Left lung (tissue), 10 donors: ENCODE measurements around the gene MEA1. TPM values are rescaled to one million over a fixed set of nuclear protein-coding genes. Genes with fewer than 3 reads are reported as not detected.

Source experiments
- ATAC-seq: fragments of 200-7000 bp; cut with Tn5 transposase; one replicate; pipeline ENCODE4 v1.9.1; 2020; ENCODE audit warnings: moderate library complexity
- DNase-seq, 4 donors: peaks; one replicate each; pipeline ENCODE4 v3.0.0-alpha.2; 2013 to 2020
- H3K27ac ChIP-seq, 2 donors: fragments of 200-600 bp; sonication (generic) in 1 of 2; one replicate each; pipeline versions ENCODE4 v1.5.0 to v1.8.0; 2020 to 2021
- H3K27me3 ChIP-seq, 2 donors: fragments of 200-600 bp; sonication (generic) in 1 of 2; one replicate each; pipeline versions ENCODE4 v1.5.0 to v1.8.0; 2020 to 2021
- H3K36me3 ChIP-seq, 2 donors: fragments of 200-600 bp; sonication (generic) in 1 of 2; one replicate each; pipeline versions ENCODE4 v1.5.0 to v1.8.0; 2020 to 2021
- H3K4me1 ChIP-seq, 2 donors: fragments of 200-600 bp; one replicate each; pipeline ENCODE4 v1.8.0; 2021
- H3K4me3 ChIP-seq, 2 donors: fragments of 200-600 bp; sonication (generic) in 1 of 2; one replicate each; pipeline versions ENCODE4 v1.5.0 to v1.8.0; 2020 to 2021; ENCODE audit warnings: mild to moderate bottlenecking in 1 of 2
- H3K9me3 ChIP-seq, 2 donors: fragments of 200-600 bp; sonication (generic) in 1 of 2; one replicate each; pipeline versions ENCODE4 v1.5.0 to v1.8.0; 2020 to 2021
- CTCF ChIP-seq, 2 donors: fragments of 200-600 bp; sonication (generic) in 1 of 2; IDR thresholded peaks; one replicate each; pipeline versions ENCODE4 v1.5.0 to v1.8.0; 2021; ENCODE audit warnings: antibody characterized with exemption in 2 of 2
- intact Hi-C, 2 donors: fragments of 100-400 bp; cut with DNase I; formaldehyde crosslinking; loops; one replicate each; pipeline versions ENCODE4 v1.11.2 to v1.14.2; 2022
- polyA plus RNA-seq, 6 donors: library from polyadenylated mRNA; unstranded; fragments of 120-200 nt; gene quantifications; one replicate each; pipeline ENCODE4 v1.2.1, GENCODE V29; 2013; ENCODE audit not compliant: insufficient read length in 6 of 6
- total RNA-seq, 2 donors: library from RNA; stranded (reverse); fragmentation: NEBNext Ultra II Directional; extraction: Animal tissue kit (Norgen Biotek cat#: 25700); gene quantifications; one replicate each; pipeline ENCODE4 v1.2.1, GENCODE V29; 2021
- donor health status: DM: no; HTN: yes; CAD: no.
- donor health status: DM: no; HTN: no; CAD: no.

MEA1 gene
- total and polyA plus RNA-seq, 8 donors: 42.7 to 82.6 (median 76.4) TPM

GRCh38 chr6:43055966-43056365 lies 42.2 kb upstream of the MEA1 start:
- H3K27me3 ChIP-seq: no peaks in the 10 kb centered on the region
- H3K36me3 ChIP-seq: peaks cover 0 to 35% of the 10 kb centered on the region in 2 donors
- no peak overlapping the region for H3K4me3 ChIP-seq
- no peaks in the 10 kb centered on the region for H3K9me3 ChIP-seq
- no peak overlapping the region for H3K27ac ChIP-seq
- no peak for TF ChIP-seq CTCF (IDR thresholded peaks at IDR 0.05)
- no peak for DNase-seq
- ATAC-seq: no peak
- peaks cover 23 to 52% of the 10 kb centered on the region in 2 donors for H3K4me1 ChIP-seq
- intact Hi-C loops: no loop called here

GRCh38 chr6:43054206-43054943 lies 40.6 kb upstream of the MEA1 start:
- Histone ChIP-seq H3K9me3 (no peaks in the 10 kb centered on the region), H3K36me3 (peaks cover 0 to 47% of the 10 kb centered on the region in 2 donors), H3K27me3 (no peaks in the 10 kb centered on the region), H3K4me1 (peaks cover 18 to 39% of the 10 kb centered on the region in 2 donors), H3K27ac (peak overlapping the region; percentile 90 to 95), H3K4me3 (peak overlapping the region; percentile 75 to 89)
- no peak for DNase-seq
- no peak for TF ChIP-seq CTCF (IDR thresholded peaks at IDR 0.05)
- no peak for ATAC-seq
- intact Hi-C loops: no loop called here

- Histone ChIP-seq H3K9me3 (no peaks in the 10 kb centered on the region), H3K27me3 (no peaks in the 10 kb centered on the region), H3K36me3 (peaks cover 0 to 54% of the 10 kb centered on the region in 2 donors), H3K4me1 (peaks cover 16 to 36% of the 10 kb centered on the region in 2 donors), H3K27ac (peak within 1 kb of the TSS; percentile 90 to 95), H3K4me3 (peak within 1 kb of the TSS; percentile 75 to 89)
- intact Hi-C loops: no loop called here
- ATAC-seq: peak; percentile 97
- DNase-seq: peak; percentile 90 to 98 (median 94)
- no peak for TF ChIP-seq CTCF (IDR thresholded peaks at IDR 0.05)
Measured at GRCh38 chr6:43053545-43054205, 39.9 kb upstream of the MEA1 start, which contains the start of gene CUL7. Gene CUL7, minus strand, starts transcription at chr6:43053851. Its CDS starts 1,063 bp downstream, at chr6:43052788.

- no peaks in the 10 kb centered on the region for H3K27me3 ChIP-seq
- H3K27ac ChIP-seq: peak overlapping the region; percentile 90 to 95
- peak in 2 of 4 donors; percentile 24 to 37 for DNase-seq
- peak overlapping the region; percentile 75 to 89 for H3K4me3 ChIP-seq
- H3K36me3 ChIP-seq: peaks cover 0 to 61% of the 10 kb centered on the region in 2 donors
- H3K4me1 ChIP-seq: peaks cover 10 to 30% of the 10 kb centered on the region in 2 donors
- no peaks in the 10 kb centered on the region for H3K9me3 ChIP-seq
- peak; percentile 47 for ATAC-seq
- no peak for TF ChIP-seq CTCF (IDR thresholded peaks at IDR 0.05)
- intact Hi-C loops: no loop called here
Measured at GRCh38 chr6:43052842-43053544, 39.2 kb upstream of the MEA1 start.
